Progenitor cell of endocrine pancreas (in vitro differentiated cells): ENCODE results near the gene PLEKHG5. TPM values are rescaled to one million over a fixed set of nuclear protein-coding genes. Genes with fewer than 3 reads are reported as not detected.

Experiments used
- DNase-seq: peaks from one replicate; pipeline ENCODE4 v3.0.0; 2021; ENCODE audit warnings: low spot score; ENCODE audit not compliant: unreplicated experiment
- H3K27ac Mint-ChIP-seq: 2 replicates; pipeline ENCODE4 v1.8.0; 2021; ENCODE audit warnings: mild to moderate bottlenecking, moderate library complexity, mixed read lengths
- H3K27me3 Mint-ChIP-seq: 2 replicates; pipeline ENCODE4 v1.8.0; 2021; ENCODE audit warnings: mixed read lengths
- H3K36me3 Mint-ChIP-seq: 2 replicates; pipeline ENCODE4 v1.8.0; 2022; ENCODE audit warnings: mixed read lengths; ENCODE audit not compliant: insufficient read depth
- H3K4me1 Mint-ChIP-seq: 2 replicates; pipeline ENCODE4 v1.8.0; 2021; ENCODE audit warnings: low read depth, mixed read lengths
- H3K4me3 Mint-ChIP-seq: 2 replicates; pipeline ENCODE4 v1.8.0; 2021; ENCODE audit warnings: low read depth, mild to moderate bottlenecking, moderate library complexity, mixed read lengths
- H3K9me3 Mint-ChIP-seq: 2 replicates; pipeline ENCODE4 v1.8.0; 2021; ENCODE audit warnings: low read depth, mixed read lengths
- total RNA-seq: library from RNA; stranded (reverse); gene quantifications from 2 replicates; pipeline ENCODE4 v1.2.1, GENCODE V29; 2021
- TF ChIP-seq, protein P1 (sequence below): fragments of 200-600 bp; sonication (generic); IDR thresholded peaks from one replicate; pipeline ENCODE4 v1.5.0; 2021; ENCODE audit warnings: antibody characterized with exemption, mild to moderate bottlenecking; ENCODE audit not compliant: unreplicated experiment

PLEKHG5 gene
- total RNA-seq, 1 donor from 2014 or later, result 77.0 TPM

DNA sequence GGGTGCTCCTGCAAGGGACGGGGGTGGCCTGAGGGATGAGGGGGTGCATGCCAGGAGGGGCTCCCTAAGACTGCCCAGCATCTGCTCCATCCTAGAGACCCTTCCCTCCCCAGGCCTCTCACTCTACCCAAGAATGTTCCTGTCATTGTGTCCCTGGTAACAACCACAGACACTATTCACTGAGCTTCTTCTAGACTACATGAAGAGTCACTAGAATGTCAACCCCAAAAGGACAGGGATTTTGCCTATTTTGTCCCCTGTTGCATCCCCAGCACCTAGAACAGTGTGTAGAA is 28.4 kb downstream of the PLEKHG5 start:
- Mint-ChIP-seq H3K27me3 (no peaks in the 10 kb centered on the region), H3K36me3 (peaks cover 18% of the 10 kb centered on the region), H3K9me3 (no peaks in the 10 kb centered on the region), H3K4me3 (no peak overlapping the region), H3K4me1 (no peaks in the 10 kb centered on the region), H3K27ac (no peak overlapping the region)
- DNase-seq, result no peak
- TF ChIP-seq, protein P1, sequence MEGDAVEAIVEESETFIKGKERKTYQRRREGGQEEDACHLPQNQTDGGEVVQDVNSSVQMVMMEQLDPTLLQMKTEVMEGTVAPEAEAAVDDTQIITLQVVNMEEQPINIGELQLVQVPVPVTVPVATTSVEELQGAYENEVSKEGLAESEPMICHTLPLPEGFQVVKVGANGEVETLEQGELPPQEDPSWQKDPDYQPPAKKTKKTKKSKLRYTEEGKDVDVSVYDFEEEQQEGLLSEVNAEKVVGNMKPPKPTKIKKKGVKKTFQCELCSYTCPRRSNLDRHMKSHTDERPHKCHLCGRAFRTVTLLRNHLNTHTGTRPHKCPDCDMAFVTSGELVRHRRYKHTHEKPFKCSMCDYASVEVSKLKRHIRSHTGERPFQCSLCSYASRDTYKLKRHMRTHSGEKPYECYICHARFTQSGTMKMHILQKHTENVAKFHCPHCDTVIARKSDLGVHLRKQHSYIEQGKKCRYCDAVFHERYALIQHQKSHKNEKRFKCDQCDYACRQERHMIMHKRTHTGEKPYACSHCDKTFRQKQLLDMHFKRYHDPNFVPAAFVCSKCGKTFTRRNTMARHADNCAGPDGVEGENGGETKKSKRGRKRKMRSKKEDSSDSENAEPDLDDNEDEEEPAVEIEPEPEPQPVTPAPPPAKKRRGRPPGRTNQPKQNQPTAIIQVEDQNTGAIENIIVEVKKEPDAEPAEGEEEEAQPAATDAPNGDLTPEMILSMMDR, result no peak

DNA sequence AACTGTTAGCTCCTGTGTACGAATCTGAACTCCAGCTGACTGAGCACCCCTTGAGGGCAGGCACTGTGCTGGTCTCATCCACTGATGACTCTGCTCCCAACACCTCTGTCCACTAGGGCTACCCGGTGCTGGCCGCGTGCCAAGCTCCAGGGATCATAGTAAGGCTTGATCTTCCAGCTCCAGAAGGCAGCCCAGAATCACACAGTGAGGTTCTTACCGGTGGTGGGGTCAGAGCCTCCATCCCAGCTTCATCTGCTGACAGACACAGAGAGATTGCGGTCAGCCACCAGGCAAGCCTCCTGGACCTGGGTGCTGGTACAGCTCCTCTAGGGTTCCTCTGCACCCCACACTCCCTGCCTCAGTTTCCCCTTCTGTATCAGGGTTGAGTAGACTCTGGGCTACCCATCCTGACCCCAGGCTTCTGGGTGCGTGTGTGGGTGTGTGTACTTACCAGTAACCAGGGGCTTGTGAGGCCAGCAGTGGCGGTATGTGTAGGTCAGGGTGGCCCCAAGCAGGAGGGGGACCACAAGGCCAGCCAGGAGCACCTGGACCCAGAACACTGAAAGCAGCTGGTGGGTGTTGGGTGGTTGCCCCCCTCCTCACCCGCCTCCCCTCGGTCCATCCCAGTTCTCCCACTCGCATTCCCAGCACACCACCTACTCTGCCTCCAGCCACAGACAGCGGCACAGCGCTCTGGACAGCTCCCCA is 28.9 kb downstream of the PLEKHG5 start:
- DNase-seq, result no peak
- TF ChIP-seq, protein P1, result no peak
- peaks cover 17% of the 10 kb centered on the region for H3K36me3 Mint-ChIP-seq
- no peaks in the 10 kb centered on the region for H3K9me3 Mint-ChIP-seq
- no peaks in the 10 kb centered on the region for H3K4me1 Mint-ChIP-seq
- H3K27ac Mint-ChIP-seq, result no peak overlapping the region
- H3K27me3 Mint-ChIP-seq, result no peaks in the 10 kb centered on the region
- H3K4me3 Mint-ChIP-seq, result no peak overlapping the region

DNA sequence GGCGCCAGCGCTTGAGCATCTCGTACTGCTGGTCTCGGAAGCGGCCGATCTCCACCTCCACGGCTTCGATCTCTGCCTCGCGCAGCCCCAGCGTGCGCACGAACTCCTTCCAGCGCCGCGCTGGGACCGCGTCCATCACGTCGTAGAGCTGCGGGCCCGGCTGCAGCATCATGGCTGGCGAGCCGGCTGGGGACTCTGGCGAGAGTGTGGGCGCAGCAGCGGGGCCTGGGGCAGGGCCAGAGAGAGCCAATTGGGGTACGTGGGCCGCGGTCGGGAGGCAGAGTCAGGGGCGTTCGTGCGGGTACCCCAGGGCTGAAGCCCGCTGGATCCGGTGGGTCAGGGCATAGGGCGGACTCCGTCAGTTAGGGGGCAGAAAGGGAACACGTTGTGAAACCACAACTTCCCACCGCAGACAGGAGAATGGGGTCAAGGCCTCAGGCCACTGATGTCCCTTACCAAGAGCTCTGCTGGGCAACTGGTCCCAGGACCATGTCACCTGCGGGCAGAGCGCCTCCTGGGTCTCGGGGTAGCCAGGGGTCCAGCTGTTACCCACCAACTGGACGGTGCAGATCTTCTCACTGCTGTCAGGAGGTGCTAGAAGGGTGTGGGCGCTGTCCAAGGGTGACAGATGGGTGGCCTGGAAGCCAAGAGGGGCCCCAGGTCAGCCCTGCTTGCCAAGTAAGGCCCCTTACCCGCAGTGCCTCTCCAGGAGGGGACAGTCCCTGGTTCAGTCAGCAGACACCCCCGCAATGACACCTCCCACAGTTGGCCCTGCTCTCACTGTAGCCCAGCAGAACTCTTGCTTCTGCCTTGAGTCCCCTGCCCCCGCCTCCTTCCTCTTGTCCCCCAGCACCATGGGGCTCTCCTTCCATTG is 29.7 kb downstream of the PLEKHG5 start:
- TF ChIP-seq, protein P1, result no peak
- H3K4me1 Mint-ChIP-seq, result no peaks in the 10 kb centered on the region
- H3K4me3 Mint-ChIP-seq, result no peak overlapping the region
- no peaks in the 10 kb centered on the region for H3K9me3 Mint-ChIP-seq
- H3K27me3 Mint-ChIP-seq, result no peaks in the 10 kb centered on the region
- no peak overlapping the region for H3K27ac Mint-ChIP-seq
- DNase-seq, result no peak
- H3K36me3 Mint-ChIP-seq, result peaks cover 18% of the 10 kb centered on the region

DNA sequence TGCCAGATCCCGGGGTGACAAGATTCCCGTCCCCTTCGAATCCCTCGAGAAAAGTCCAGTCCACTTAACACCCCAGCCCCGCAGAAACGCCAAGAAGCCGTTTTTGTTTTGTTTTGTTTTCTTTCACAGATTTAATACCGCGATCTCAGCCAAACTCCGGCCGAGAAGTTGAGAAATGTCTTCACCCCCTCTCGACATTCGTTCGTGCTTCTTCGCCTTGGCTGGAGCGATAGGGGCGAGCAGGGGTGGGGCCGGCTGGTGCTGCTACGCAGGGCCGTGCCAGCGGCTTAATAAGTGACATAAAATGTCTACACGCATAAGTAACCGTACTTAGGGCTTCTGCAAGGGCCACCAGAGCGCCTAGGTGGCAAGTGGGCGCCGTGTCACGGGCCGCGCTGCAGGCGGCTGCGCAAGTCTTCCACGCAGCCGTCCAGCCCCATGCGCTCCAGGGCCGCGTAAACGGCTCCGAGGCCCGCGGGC is 30.4 kb downstream of the PLEKHG5 start:
- no peak overlapping the region for H3K4me3 Mint-ChIP-seq
- H3K4me1 Mint-ChIP-seq, result no peaks in the 10 kb centered on the region
- no peaks in the 10 kb centered on the region for H3K27me3 Mint-ChIP-seq
- no peak overlapping the region for H3K27ac Mint-ChIP-seq
- DNase-seq, result no peak
- H3K9me3 Mint-ChIP-seq, result no peaks in the 10 kb centered on the region
- H3K36me3 Mint-ChIP-seq, result peaks cover 19% of the 10 kb centered on the region
- TF ChIP-seq, protein P1, result no peak

DNA sequence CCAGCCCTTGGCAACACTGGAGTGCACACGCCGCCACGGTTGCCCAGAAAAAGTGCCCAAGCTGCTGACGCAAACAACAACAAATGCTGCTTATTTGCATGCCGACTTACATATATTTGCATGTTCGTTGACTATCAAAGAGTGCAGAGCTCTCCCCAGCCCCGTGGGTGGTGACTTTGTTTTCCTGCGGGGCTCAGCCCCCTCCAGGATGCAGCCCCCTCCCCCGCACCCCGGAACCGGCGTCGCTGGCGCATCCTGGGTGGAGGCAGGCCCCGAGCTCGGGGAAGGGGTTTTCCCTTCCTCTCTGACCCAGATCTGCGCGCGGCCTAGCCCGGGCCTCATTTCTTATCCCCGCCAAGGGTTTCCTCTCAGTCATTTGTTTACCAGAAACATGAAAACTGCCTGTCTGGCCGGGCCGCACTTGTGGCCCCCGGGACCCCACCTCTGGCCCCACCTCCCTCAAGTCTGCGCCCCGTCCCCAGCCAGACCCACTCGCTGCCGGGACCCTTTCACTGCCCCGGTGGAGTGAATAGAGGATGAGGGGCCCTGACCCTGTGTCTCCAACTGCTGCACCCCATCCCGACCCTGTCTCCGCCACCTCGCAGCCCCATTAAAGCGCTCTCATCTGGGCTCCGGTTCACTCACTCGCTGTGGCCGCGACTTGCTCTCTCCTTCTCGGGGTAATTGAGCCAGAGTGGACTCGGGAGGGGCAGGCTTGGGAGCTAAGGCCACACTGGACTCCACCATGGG is 31.0 kb downstream of the PLEKHG5 start:
- H3K4me3 Mint-ChIP-seq, result no peak overlapping the region
- H3K4me1 Mint-ChIP-seq, result no peaks in the 10 kb centered on the region
- H3K27me3 Mint-ChIP-seq, result no peaks in the 10 kb centered on the region

More for the DNA sequence above, 31.0 kb downstream of the PLEKHG5 start:
- DNase-seq, result no peak
- H3K36me3 Mint-ChIP-seq, result peaks cover 21% of the 10 kb centered on the region
- H3K9me3 Mint-ChIP-seq, result no peaks in the 10 kb centered on the region
- H3K27ac Mint-ChIP-seq, result no peak overlapping the region
- TF ChIP-seq, protein P1, result no peak
